GM18502 (cell line): ENCODE measurements around the gene GCGR.

Source experiments
- ATAC-seq: cut with Tn5 transposase; IDR thresholded peaks from one replicate; pipeline ENCODE4 v1.9.1; 2021; ENCODE audit warnings: mild to moderate bottlenecking; ENCODE audit not compliant: unreplicated experiment, poor library complexity

Gene GCGR

GRCh38 chr17:81803728-81804558 lies at the start of gene GCGR:
Gene GCGR (plus strand): TSS chr17:81804150. CDS start chr17:81809019, 4,869 bp downstream.
- no peak for ATAC-seq

- no peak for ATAC-seq
Measured at GRCh38 chr17:81792675-81793615, 11.0 kb upstream of the GCGR start.

- ATAC-seq: no peak
Measured at GRCh38 chr17:81794074-81794476, 9.9 kb upstream of the GCGR start.

GRCh38 chr17:81794509-81794908 lies 9.4 kb upstream of the GCGR start:
- ATAC-seq: no peak

GRCh38 chr17:81801327-81801726 lies 2.6 kb upstream of the GCGR start:
- ATAC-seq: no peak

- no peak for ATAC-seq
Measured at GRCh38 chr17:81802048-81802758, 1.7 kb upstream of the GCGR start.

- ATAC-seq: no peak
Measured at GRCh38 chr17:81802856-81803643, 900 bp upstream of the GCGR start.

- no peak for ATAC-seq
Measured at GRCh38 chr17:81804559-81805399, 829 bp downstream of the GCGR start.

- no peak for ATAC-seq
Measured at GRCh38 chr17:81805707-81806460, 1.9 kb downstream of the GCGR start.

- ATAC-seq: no peak
Measured at GRCh38 chr17:81806461-81807209, 2.7 kb downstream of the GCGR start.

GRCh38 chr17:81807210-81807719 lies 3.3 kb downstream of the GCGR start:
- ATAC-seq: no peak

GRCh38 chr17:81807839-81808238 lies 3.9 kb downstream of the GCGR start:
- ATAC-seq: no peak

GRCh38 chr17:81808778-81809555 lies 5.0 kb downstream of the GCGR start:
- ATAC-seq: no peak

- no peak for ATAC-seq
Measured at GRCh38 chr17:81809556-81809998, 5.6 kb downstream of the GCGR start.

GRCh38 chr17:81810476-81810875 lies 6.5 kb downstream of the GCGR start:
- ATAC-seq: no peak

- no peak for ATAC-seq
Measured at GRCh38 chr17:81810892-81811704, 7.1 kb downstream of the GCGR start.
